ENCODE data around the gene ARMC2.
A peak's percentile ranks its signal among the peaks of the same experiment; 100 is the strongest.

ARMC2 gene

GRCh38 chr6:108998485-108998884, 150.3 kb downstream of the ARMC2 start:
- no peak for DNase-seq

- no peak for DNase-seq
Measured at GRCh38 chr6:108999428-108999827, 151.2 kb downstream of the ARMC2 start.

- DNase-seq: no peak
Measured at GRCh38 chr6:109000289-109000688, 152.1 kb downstream of the ARMC2 start.

GRCh38 chr6:109001291-109001894, 153.2 kb downstream of the ARMC2 start:
- no peak for DNase-seq

- DNase-seq: no peak
Measured at GRCh38 chr6:109002051-109002697, 154.0 kb downstream of the ARMC2 start.

GRCh38 chr6:109002882-109003281, 154.7 kb downstream of the ARMC2 start:
- DNase-seq: no peak

- DNase-seq: no peak
Measured at GRCh38 chr6:109006818-109007217, 158.6 kb downstream of the ARMC2 start.

GRCh38 chr6:109007521-109007920, 159.3 kb downstream of the ARMC2 start:
- no peak for DNase-seq

- DNase-seq: no peak
Measured at GRCh38 chr6:109008054-109008453, 159.8 kb downstream of the ARMC2 start.

GRCh38 chr6:109008537-109009235, 160.5 kb downstream of the ARMC2 start:
- DNase-seq: no peak

GRCh38 chr6:109009236-109009961, 161.2 kb downstream of the ARMC2 start:
- no peak for DNase-seq

- no peak for DNase-seq
Measured at GRCh38 chr6:109009962-109010704, 161.9 kb downstream of the ARMC2 start.

GRCh38 chr6:109010705-109011102, 162.5 kb downstream of the ARMC2 start:
- peak; percentile 38 for DNase-seq

- DNase-seq: no peak
Measured at GRCh38 chr6:109013656-109014305, 165.6 kb downstream of the ARMC2 start.

- DNase-seq: no peak
Measured at GRCh38 chr6:109014606-109015005, 166.4 kb downstream of the ARMC2 start.

- DNase-seq: no peak
Measured at GRCh38 chr6:109015176-109015575, 167.0 kb downstream of the ARMC2 start.

- DNase-seq: no peak
Measured at GRCh38 chr6:109019911-109020310, 171.7 kb downstream of the ARMC2 start.

GRCh38 chr6:109021870-109022269, 173.6 kb downstream of the ARMC2 start:
- DNase-seq: no peak

- no peak for DNase-seq
Measured at GRCh38 chr6:109023356-109023925, 175.2 kb downstream of the ARMC2 start.

Data from NCI-H1417 treated with DMSO at 0.1 percent for 48 hours (cell line).